Caki2 (cell line): ENCODE data around the gene PITRM1. TPM values are rescaled to one million over a fixed set of nuclear protein-coding genes. Genes with fewer than 3 reads are reported as not detected.
A peak's percentile ranks its signal among the peaks of the same experiment; 100 is the strongest.

ENCODE experiments used
- DNase-seq: peaks from one replicate; pipeline ENCODE4 v3.0.0-alpha.2; 2015; ENCODE audit warnings: low read depth
- in situ Hi-C: cut with HindIII; loops from 2 replicates; pipeline ENCODE4 v1.10.0; 2016; ENCODE audit warnings: low sequenced_read_pairs, low pct_unique_long_range_greater_than_20kb, mixed read lengths
- total RNA-seq: library from RNA; depleted of rRNA; stranded (reverse); fragments of >200 nt; shearing (Covaris generic); gene quantifications from 2 replicates; pipeline ENCODE4 v1.2.3, GENCODE V29; 2014; ENCODE audit warnings: low replicate concordance; rRNA removed

Gene PITRM1
- total RNA-seq, 1 experiment from 2014 or later = 132 TPM

DNA sequence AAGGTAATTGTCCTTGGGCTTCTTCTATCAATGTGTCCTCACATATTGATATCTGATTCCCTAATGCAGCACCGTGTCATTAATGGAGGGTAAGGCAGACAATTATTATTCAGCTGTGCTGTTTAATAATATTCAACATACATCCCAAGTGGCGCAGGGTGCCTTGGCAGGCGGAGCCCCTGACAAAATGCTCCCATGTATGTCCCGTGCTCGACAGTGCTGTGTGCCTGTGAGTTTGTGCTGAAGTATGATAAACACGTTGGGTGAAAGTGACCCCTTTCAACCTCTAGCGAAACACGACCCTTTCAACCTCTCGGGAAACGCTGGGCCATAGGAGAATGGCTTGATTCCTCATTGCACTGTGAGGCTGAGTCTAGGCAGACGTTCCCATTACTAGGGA, 73.9 kb downstream of the PITRM1 start:
- in situ Hi-C loops = no loop called here
- no peak for DNase-seq

DNA sequence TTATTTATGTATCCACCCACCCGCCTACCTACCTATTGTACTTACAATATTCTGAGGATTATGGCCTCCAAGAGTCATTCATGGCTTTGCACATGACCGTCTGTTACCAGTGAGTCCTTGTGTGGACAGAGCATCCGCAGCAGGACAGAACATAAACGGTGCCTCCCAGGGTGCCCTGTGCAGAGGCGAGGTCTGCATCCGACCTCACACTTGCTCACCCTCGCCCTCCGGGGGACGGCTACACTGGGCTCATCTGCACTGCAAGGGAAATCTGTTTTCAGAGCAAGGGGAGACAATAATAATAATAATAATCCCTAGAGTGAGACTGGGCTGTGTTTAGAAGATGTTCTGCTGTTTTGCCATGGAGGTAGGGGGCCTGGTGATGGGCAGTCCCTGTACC, 75.4 kb downstream of the PITRM1 start:
- DNase-seq = no peak
- in situ Hi-C loops = no loop called here

DNA sequence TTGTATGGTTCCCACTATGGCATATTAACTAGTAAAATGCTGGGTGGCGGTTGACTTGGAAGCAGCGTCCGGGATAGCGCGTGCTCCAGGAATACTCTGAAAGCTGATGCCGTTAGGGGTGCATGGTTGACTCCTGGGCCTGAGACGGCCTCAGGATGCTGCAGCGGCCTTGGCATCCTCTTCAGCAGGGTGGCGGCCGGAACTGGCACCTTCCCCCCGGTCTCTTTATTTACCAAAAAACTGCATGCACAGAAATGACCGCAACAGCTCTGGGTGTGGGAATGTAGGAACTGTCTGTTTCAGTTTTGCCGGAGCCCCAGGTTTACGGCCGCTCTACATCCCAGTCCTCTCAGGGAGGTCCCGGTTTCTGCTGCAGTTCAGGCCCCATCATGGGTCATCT, 76.4 kb downstream of the PITRM1 start:
- in situ Hi-C loops = no loop called here
- no peak for DNase-seq

DNA sequence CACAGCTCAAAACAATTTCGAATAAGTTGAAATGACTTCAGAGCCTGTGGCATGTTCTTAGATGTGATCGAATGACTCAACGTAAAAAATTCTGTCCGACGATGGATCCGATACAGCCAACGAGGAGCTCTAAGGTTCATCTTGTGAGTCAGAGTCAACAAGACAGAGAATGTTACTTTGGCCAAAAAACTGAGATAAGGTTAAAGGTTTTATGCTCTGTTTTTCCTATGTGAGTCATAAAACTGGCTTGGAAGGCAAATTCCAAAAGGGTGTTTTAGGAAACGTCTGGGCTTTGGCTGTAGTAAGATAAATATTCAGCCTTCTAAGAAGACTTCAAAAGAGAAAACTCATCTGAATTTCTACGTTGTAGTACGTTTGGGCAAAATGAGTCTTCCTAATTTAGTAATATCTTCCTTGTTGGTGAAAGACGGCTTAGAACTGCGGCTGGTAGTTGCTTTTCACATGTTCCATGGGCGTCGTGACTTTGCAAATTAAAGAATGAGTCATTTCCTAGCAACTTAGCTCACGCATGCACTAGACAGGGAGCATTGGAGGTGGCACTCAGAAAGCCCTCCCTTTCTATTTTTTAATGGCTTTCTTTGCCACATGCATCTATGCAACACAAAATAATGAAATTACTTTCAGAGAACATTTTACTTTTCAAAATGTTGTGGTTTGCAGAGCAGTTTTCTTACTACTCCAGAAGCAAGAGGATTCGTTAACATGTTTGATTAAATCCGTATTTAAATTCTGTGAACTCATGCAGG, 77.0 kb downstream of the PITRM1 start:
- in situ Hi-C loops = no loop called here

DNA sequence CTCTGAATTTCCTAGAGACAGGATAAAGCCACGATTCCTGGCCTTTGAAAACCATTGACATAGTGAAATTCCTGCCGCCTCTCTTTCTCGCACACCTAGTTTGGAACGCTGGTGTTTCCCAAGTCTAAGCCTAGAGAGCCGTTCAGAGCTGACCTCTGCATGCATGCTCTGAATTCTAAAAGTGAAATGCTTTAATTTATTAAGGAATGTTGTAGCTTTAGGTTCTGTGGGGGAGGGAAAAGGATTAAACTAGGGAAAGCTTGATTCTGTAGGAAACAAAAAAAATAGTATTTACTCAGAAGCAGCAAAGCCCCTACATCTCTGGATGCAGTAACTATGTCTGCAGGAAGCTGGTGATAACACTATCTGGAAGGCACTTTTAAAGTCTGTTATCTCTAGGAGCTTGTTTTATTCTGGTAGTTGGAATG, 78.0 kb downstream of the PITRM1 start:
- in situ Hi-C loops = no loop called here
- no peak for DNase-seq

More for the DNA sequence above, 77.0 kb downstream of the PITRM1 start:
- DNase-seq = peak; percentile 97

DNA sequence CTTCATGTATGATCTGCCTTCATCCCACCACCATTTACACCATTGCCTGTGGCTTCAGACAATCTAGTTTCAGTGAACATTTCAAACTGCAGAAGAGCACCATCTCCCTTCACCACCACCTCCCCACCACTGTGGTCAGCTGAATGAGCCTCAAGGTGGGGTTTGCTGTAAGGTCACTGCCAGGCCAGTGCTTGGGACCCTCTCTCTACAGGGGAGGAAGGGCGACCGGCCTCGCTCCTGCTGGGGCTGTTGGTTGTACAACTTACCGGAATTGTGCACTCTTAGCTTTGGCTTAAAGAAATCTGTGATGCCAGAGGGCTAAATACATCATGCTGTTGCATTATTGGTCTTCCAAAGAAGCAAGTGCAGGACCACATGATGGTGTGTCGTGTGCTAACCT, 78.6 kb downstream of the PITRM1 start:
- no peak for DNase-seq
- in situ Hi-C loops = no loop called here

DNA sequence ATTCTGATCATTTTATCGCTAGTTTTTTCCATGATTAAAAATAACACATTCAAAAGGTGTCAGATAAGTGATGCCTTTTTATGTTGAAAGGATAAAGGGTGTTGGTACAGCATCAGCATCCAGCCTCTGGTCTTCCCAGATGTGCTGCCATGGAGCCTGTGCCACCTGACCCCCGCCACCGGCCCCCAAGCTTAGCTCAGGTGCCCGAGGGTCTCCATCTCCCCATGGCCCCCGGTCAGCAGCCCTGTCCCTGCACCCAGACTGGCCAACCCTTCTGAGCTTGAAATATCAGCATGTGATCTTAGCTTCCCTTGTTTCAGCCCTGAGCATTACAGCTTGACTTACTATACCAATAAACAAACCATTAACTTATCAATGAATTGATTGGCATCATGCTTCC, 80.7 kb downstream of the PITRM1 start:
- DNase-seq = no peak
- in situ Hi-C loops = no loop called here

DNA sequence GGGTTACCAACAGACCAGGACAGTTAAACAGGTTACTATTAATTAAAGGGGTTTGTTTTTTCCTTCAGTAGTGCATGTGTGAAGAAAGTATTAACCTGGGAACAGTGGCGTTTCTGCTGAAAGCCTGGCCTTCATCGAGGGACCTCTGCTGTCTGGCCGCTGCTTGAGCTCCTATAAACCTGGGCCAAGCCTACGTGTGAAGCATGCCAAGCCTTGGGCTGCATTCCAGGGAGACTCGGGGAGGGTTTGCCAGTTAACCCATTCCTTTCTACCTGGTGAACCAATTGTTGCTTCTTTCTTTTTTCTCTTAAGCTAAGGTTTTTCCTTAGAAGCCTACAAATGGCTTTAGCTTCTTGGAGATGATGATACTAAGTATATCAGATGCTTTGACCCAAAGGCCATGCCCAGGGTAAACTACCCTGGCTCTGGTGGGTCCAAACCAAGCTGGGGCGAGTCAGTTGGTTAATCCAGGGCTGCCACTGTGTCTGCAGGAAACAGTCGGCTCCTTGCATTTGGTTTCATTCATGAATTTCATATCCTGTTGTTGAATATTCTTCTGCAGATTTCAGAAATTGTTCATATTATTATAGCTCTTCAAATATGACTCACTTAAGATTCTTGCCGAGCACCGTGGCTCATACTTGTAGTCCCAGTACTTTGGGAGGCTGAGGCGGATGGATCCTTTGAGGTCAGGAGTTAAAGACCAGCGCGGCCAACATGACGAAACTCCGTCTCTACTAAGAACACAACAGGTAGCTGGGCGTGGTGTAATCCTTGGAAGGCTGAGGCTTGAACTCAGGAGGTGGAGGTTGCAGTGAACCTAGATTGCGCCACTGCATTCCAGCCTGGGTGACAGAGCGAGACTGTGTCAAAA, 81.4 kb downstream of the PITRM1 start:
- peak; percentile 85 for DNase-seq
- in situ Hi-C loops = no loop called here

DNA sequence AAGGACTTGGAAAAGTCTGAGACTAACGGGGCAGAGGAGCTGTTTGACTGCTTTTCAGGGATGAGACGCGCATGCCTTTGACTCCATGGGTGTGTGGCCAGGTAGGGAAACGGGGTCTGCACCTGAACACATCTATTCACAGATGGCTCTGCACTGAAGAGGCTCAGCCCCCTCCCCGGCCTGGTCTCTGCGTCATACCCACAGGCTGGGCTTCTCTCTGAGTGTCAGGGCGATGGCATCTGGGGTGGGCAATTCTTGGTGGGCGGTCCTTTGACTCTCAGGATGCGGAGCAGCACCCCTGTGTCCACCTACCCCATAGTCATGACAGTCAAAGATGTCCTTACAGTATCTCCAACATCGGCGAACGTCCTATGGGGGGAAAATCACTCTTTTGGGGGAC, 82.2 kb downstream of the PITRM1 start:
- no peak for DNase-seq
- in situ Hi-C loops = no loop called here

Other genes starting within 250 kb of the PITRM1 start
- gene PFKP, start 105.2 kb downstream of the PITRM1 start, total RNA-seq = 966 and 971 TPM in 2 replicates